Liver (tissue), 9 donors: ENCODE data around the gene YPEL5. TPM values are rescaled to one million over a fixed set of nuclear protein-coding genes. Genes with fewer than 3 reads are reported as not detected.
A peak's percentile ranks its signal among the peaks of the same experiment; 100 is the strongest.

ENCODE experiments used
- DNase-seq: peaks from one replicate; pipeline ENCODE4 v3.0.0-alpha.2; 2017; ENCODE audit warnings: low spot score
- H3K27ac ChIP-seq, 2 donors: one replicate each; pipeline ENCODE4 v1.7.0; 2013; ENCODE audit warnings: inconsistent platforms in 2 of 2, low read length in 2 of 2, control low read depth in 1 of 2, low read depth in 1 of 2, mild to moderate bottlenecking in 1 of 2
- H3K27me3 ChIP-seq, 4 donors: one replicate each; pipeline versions ENCODE4 v1.6.1 to v1.7.0; 2013; ENCODE audit warnings: low read length in 3 of 4, inconsistent platforms in 1 of 4, mild to moderate bottlenecking in 1 of 4, moderate library complexity in 1 of 4; ENCODE audit not compliant: control insufficient read depth in 4 of 4, insufficient read depth in 4 of 4
- H3K36me3 ChIP-seq, 4 donors: one replicate each; pipeline versions ENCODE4 v1.6.1 to v1.7.0; 2013; ENCODE audit warnings: low read length in 3 of 4, mild to moderate bottlenecking in 3 of 4, low read depth in 1 of 4, moderate library complexity in 1 of 4; ENCODE audit not compliant: control insufficient read depth in 4 of 4, insufficient read depth in 3 of 4
- H3K4me1 ChIP-seq, 4 donors: one replicate each; pipeline versions ENCODE4 v1.6.1 to v1.7.0; 2013; ENCODE audit warnings: low read length in 3 of 4, mild to moderate bottlenecking in 3 of 4, moderate library complexity in 1 of 4; ENCODE audit not compliant: control insufficient read depth in 4 of 4, insufficient read depth in 4 of 4
- H3K4me3 ChIP-seq, 3 donors: one replicate each; pipeline versions ENCODE4 v1.6.1 to v1.7.0; 2013; ENCODE audit warnings: low read length in 3 of 3, control low read depth in 1 of 3, low read depth in 1 of 3, mild to moderate bottlenecking in 1 of 3
- H3K9ac ChIP-seq, 2 donors: one replicate each; pipeline ENCODE4 v1.7.0; 2013; ENCODE audit warnings: low read length in 2 of 2, mild to moderate bottlenecking in 2 of 2, moderate library complexity in 2 of 2, control low read depth in 1 of 2, low read depth in 1 of 2
- H3K9me3 ChIP-seq, 4 donors: one replicate each; pipeline versions ENCODE4 v1.6.1 to v1.7.0; 2013; ENCODE audit warnings: low read length in 3 of 4; ENCODE audit not compliant: control insufficient read depth in 4 of 4
- ATF3 ChIP-seq: IDR thresholded peaks from 2 replicates; pipeline ENCODE4 v1.6.1; 2016; ENCODE audit warnings: antibody characterized with exemption
- EGR1 ChIP-seq, 2 donors: IDR thresholded peaks; 2 replicates each; pipeline ENCODE4 v1.6.1; 2016 to 2018; ENCODE audit warnings: antibody characterized with exemption in 2 of 2, low read depth in 2 of 2
- FOXA1 ChIP-seq: IDR thresholded peaks from 2 replicates; pipeline ENCODE4 v1.6.1; 2016; ENCODE audit warnings: antibody characterized with exemption
- FOXA2 ChIP-seq: IDR thresholded peaks from 2 replicates; pipeline ENCODE4 v1.6.1; 2016; ENCODE audit warnings: antibody characterized with exemption
- GABPA ChIP-seq, 2 donors: IDR thresholded peaks in 1 of 2; conservative IDR thresholded peaks in 1 of 2; 2 replicates each; pipeline ENCODE4 v1.6.1; 2016; ENCODE audit warnings: antibody characterized with exemption in 2 of 2, mild to moderate bottlenecking in 1 of 2, moderate library complexity in 1 of 2
- HNF4A ChIP-seq, 2 donors: conservative IDR thresholded peaks; 2 replicates each; pipeline ENCODE4 v1.6.1; 2016; ENCODE audit warnings: antibody characterized with exemption in 2 of 2, mild to moderate bottlenecking in 2 of 2
- HNF4G ChIP-seq: IDR thresholded peaks from 2 replicates; pipeline ENCODE4 v1.6.1; 2016; ENCODE audit warnings: antibody characterized with exemption
- JUND ChIP-seq, 2 donors: IDR thresholded peaks; 2 replicates each; pipeline ENCODE4 v1.6.1; 2016; ENCODE audit warnings: antibody characterized with exemption in 2 of 2
- MAX ChIP-seq: IDR thresholded peaks from 2 replicates; pipeline ENCODE4 v1.6.1; 2016; ENCODE audit warnings: antibody characterized with exemption
- NR2F2 ChIP-seq: IDR thresholded peaks from 2 replicates; pipeline ENCODE4 v1.6.1; 2016; ENCODE audit warnings: antibody characterized with exemption
- RAD21 ChIP-seq, 2 donors: IDR thresholded peaks; 2 replicates each; pipeline ENCODE4 v1.6.1; 2016; ENCODE audit warnings: antibody characterized with exemption in 2 of 2, mild to moderate bottlenecking in 2 of 2
- REST ChIP-seq: IDR thresholded peaks from 2 replicates; pipeline ENCODE4 v1.6.1; 2016; ENCODE audit warnings: antibody characterized with exemption, mild to moderate bottlenecking
- RXRA ChIP-seq, 2 donors: IDR thresholded peaks; 2 replicates each; pipeline ENCODE4 v1.6.1; 2017 to 2018; ENCODE audit warnings: antibody characterized with exemption in 2 of 2, mild to moderate bottlenecking in 1 of 2
- SP1 ChIP-seq: IDR thresholded peaks from 2 replicates; pipeline ENCODE4 v1.6.1; 2018; ENCODE audit warnings: antibody characterized with exemption, mild to moderate bottlenecking
- TAF1 ChIP-seq: conservative IDR thresholded peaks from 2 replicates; pipeline ENCODE4 v1.6.1; 2016; ENCODE audit warnings: antibody characterized with exemption, mild to moderate bottlenecking
- YY1 ChIP-seq: IDR thresholded peaks from 2 replicates; pipeline ENCODE4 v1.6.1; 2016; ENCODE audit warnings: antibody characterized with exemption, mild to moderate bottlenecking
- ZBTB33 ChIP-seq: IDR thresholded peaks from 2 replicates; pipeline ENCODE4 v1.6.1; 2016; ENCODE audit warnings: antibody characterized with exemption
- WGBS: extraction: QIAGEN DNeasy Blood & Tissue Kit; methylation state at CpG from one replicate; pipeline ENCODE4 v1.1.7; 2013; 5-methylcytosine and 5-hydroxymethylcytosine counted together
- polyA plus RNA-seq, 2 donors: library from polyadenylated mRNA; stranded (reverse) in 1 of 2; unstranded in 1 of 2; fragments of 200-250 nt in 1 of 2; fragments of >200 nt in 1 of 2; fragmentation: Nextera tagmentation in 1 of 2; extraction: Ambion mirVana in 1 of 2; gene quantifications; one replicate each; pipeline versions ENCODE4 v1.2.1 to v1.2.3, GENCODE V29; 2013 to 2015
- total RNA-seq, 2 donors: library from RNA; depleted of rRNA; stranded (reverse); fragments of >200 nt; gene quantifications; one replicate each; pipeline ENCODE4 v1.2.3, GENCODE V29; 2014
- donor health status: healthy.
- donor health status: healthy.
- donor health status: healthy.
- donor health status: healthy.
- donor health status: healthy.

Gene YPEL5
- total and polyA plus RNA-seq, 4 donors = 20.4 to 62.8 (median 36.5) TPM

GRCh38 chr2:30136764-30137444 lies 9.9 kb upstream of the YPEL5 start:
- H3K27ac ChIP-seq = no peak overlapping the region
- H3K4me1 ChIP-seq = no peaks in the 10 kb centered on the region
- no peak overlapping the region for H3K4me3 ChIP-seq
- TF ChIP-seq GABPA (IDR thresholded peaks at IDR 0.05 in 1 of 2, conservative IDR thresholded peaks at IDR 0.05 in 1 of 2) (no peak), NR2F2 (peak; percentile 50)
- 74% methylated on average over 10 of the region's 10 CpGs for WGBS
- no peak for DNase-seq
- H3K9me3 ChIP-seq = no peaks in the 10 kb centered on the region
- H3K36me3 ChIP-seq = no peaks in the 10 kb centered on the region
- no peak overlapping the region for H3K9ac ChIP-seq
- no peaks in the 10 kb centered on the region for H3K27me3 ChIP-seq

GRCh38 chr2:30139131-30139870 lies 7.5 kb upstream of the YPEL5 start:
- no peak for TF ChIP-seq EGR1 (IDR thresholded peaks at IDR 0.05; ENCODE audit: low read depth in 2 of 2)
- TF ChIP-seq GABPA (IDR thresholded peaks at IDR 0.05 in 1 of 2, conservative IDR thresholded peaks at IDR 0.05 in 1 of 2) = no peak
- TF ChIP-seq HNF4A (conservative IDR thresholded peaks at IDR 0.05) = no peak
- TF ChIP-seq SP1 = no peak
- no peak for TF ChIP-seq ZBTB33
- no peak for TF ChIP-seq MAX
- no peak for TF ChIP-seq JUND (IDR thresholded peaks at IDR 0.05)
- no peak for TF ChIP-seq RXRA (IDR thresholded peaks at IDR 0.05)
- no peak for TF ChIP-seq FOXA2
- no peak for TF ChIP-seq HNF4G
- TF ChIP-seq REST = no peak
- no peak for TF ChIP-seq YY1
- TF ChIP-seq TAF1 = no peak
- TF ChIP-seq ATF3 = no peak
- no peak for TF ChIP-seq RAD21 (IDR thresholded peaks at IDR 0.05)
- no peak for TF ChIP-seq NR2F2
- TF ChIP-seq FOXA1 = no peak
- 77% methylated on average over 6 of the region's 6 CpGs for WGBS
- no peak for DNase-seq
- Histone ChIP-seq H3K9me3 (no peaks in the 10 kb centered on the region), H3K4me1 (no peaks in the 10 kb centered on the region), H3K9ac (no peak overlapping the region), H3K27me3 (no peaks in the 10 kb centered on the region), H3K27ac (no peak overlapping the region), H3K4me3 (no peak overlapping the region), H3K36me3 (no peaks in the 10 kb centered on the region)
